T follicular helper cell (primary cell): ENCODE data around the gene LRRTM4.

Experiments
- DNase-seq: peaks from one replicate; pipeline ENCODE4 v3.0.0-alpha.2; 2020; ENCODE audit warnings: low read depth

The LRRTM4 gene

DNA sequence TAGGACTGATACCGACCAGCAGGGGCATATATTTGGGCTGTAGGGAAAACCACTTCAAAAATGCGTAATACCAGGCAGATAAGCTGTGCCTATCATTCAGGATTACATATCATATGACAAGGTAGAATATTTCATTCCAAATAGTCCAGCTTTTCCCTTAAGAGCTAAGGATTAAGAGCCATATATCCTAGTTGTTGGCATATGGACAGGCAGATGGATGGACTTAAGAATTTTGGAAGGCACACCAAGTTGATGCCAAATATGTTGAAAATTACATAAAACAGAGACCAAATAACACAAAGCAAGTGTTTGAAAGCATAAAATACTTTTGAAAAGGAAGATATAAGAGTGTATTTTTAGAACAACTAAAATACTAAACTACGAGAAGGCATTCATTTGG is 52.1 kb downstream of the LRRTM4 start:
- no peak for DNase-seq

DNA sequence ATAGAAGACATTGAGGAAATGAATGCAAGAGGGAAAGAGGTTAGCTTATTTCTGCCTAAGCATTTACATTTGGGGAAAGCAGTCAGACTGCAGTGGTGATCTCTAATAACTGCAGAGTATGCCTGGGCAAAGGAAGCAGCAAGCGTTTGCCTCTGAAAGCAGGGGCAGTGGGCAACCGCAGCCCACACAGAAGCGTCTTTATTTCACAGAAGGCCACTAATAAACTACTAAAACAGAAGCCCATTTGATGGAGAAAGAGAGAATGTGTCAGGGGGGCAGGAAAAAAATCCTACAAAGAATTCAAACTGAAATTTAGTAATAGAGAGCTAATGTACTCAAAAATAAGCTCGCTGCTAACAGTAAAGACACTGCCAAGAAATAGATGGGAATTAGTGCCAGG is 53.1 kb downstream of the LRRTM4 start:
- no peak for DNase-seq

- DNase-seq = no peak
These were observed 62.3 kb downstream of the LRRTM4 start for GRCh38 chr2:77459840-77460239.

DNA sequence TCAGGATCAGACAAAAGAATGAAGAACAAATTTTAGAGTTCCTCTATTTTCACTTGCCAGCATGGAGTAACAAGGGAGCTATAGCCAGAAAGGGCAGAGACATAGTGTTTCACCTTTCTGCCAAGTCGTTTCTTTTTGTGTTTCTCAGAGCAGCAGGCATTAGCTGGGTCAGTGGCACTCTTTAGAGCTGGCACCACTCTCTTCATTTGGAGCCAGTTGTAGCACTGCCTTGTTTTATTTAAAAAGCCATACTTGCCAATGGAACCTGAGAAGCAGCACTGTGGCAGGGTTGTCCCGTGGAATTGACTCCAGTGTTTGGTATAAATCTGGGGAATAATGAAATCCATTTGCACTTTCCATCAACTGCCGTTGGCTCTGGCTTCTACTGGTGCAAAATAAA is 64.0 kb downstream of the LRRTM4 start:
- DNase-seq = no peak

GRCh38 chr2:77457665-77458064 is 64.5 kb downstream of the LRRTM4 start:
- DNase-seq = no peak

- DNase-seq = no peak
These were observed 79.1 kb downstream of the LRRTM4 start for GRCh38 chr2:77443076-77443475.

DNA sequence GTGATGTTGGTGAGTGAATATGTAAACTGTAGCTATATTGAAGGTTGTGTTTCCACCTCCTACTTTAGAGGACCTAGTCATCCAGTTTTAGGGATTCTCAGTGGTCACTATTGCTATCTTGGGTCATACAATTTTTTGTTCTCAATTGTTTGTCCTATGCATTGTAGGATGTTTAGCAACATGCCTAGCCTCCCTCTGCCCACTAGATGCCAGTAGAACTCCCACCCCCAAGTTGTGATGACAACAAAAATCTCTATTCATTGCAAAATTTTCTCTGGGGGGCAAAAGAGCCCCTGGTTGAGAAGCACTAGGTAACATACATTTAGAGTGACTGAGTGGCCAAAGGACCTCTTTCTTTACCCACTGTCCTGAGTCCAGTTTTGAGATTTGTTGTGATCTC is 87.3 kb downstream of the LRRTM4 start:
- DNase-seq = no peak

DNA sequence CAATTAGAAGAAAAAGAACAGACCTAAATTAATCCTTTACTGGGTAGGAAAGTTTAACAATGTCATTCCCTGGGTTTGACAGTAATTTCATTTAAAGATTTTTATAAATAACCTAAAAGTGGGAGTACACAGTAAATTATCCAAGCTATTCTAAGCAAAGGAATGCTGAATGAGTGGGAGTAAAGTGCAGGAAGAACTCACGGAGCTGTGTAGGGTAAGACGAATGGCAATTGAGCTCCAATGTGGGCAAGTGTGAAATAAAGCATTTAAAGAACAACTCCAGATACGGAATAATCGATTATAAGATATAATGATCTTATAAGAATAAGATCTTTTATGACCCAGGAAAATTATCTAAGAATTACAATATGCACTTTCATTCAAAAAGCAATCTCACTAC is 93.2 kb downstream of the LRRTM4 start:
- no peak for DNase-seq

DNA sequence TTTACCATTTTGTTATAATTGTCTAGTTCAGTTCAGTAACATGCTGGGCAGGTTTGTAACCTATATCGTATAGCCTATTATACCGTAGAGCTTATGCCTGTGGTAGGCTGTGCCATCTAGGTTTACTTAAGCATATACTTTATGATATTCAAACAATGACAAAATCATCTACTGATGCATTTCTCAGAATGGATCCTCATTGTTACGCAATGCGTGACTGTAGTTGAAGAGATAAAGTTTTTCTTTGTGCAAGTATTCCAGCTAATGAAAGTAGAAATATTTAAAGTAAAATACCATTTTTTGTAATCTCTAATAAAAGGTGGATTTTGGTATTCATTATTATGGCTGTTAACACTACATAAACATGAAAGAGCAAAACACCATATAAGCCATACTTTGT is 100.2 kb downstream of the LRRTM4 start:
- no peak for DNase-seq

DNA sequence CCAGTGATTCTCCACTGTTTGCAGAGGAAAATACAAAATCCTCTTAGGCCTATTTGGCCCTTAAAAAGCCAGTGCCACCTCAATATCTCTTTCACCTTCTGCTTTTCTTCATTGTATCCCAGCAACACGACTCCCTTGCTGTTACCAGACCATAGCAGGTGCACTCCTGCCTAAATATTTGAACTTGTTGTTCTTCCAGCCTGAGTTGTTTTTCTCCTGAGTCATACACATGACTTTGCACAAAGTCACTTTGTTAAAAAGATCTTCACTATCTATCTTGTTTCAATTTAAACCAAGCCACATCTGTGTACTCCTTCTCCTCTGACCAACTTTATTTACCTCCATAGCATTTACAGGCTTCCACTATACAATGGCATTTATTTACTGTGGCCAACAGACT is 103.6 kb downstream of the LRRTM4 start:
- no peak for DNase-seq

- DNase-seq = no peak
These were observed 118.0 kb downstream of the LRRTM4 start for GRCh38 chr2:77404189-77404588.

GRCh38 chr2:77398970-77399600 is 123.1 kb downstream of the LRRTM4 start:
- DNase-seq = no peak

- no peak for DNase-seq
These were observed 124.4 kb downstream of the LRRTM4 start for GRCh38 chr2:77397763-77398162.

- no peak for DNase-seq
These were observed 127.2 kb downstream of the LRRTM4 start for GRCh38 chr2:77395011-77395410.

DNA sequence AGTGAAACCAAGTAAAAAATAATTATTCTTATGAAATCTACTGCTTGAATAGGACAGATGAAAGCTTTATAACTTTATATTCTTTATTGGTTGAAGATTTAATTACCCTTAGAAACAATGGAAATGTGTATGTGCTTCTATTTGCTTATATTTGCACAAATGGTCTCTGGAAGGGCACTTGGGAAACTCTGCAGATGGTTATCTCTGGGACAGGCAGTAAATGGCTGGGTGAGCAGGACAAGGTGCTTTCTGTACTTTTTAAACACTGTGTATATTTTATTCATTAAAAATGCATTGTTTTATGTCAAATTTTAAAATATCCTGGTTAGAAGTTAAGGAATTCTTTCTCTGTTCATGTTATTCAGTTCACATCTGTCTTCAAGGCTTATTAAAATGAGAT is 131.1 kb downstream of the LRRTM4 start:
- DNase-seq = no peak

GRCh38 chr2:77387324-77387723 is 134.9 kb downstream of the LRRTM4 start:
- no peak for DNase-seq

DNA sequence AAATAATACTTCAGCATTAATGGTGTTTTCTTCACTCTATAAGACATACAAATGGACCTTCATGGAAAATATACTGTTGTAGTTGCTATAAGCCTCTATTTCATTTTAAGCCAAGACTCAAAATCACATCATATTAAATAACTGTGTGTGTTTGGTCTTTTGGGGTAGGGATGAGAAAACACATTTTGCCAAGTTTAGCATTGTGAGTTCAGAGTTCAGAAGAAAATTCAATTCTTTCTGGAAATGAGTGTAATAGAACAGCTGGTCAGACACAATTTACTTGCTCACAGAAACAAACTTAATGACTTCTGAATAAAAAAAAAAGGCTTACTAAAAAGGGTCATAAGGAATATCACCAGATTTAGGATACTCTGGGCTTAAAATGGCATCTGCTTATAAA is 149.5 kb downstream of the LRRTM4 start:
- no peak for DNase-seq

DNA sequence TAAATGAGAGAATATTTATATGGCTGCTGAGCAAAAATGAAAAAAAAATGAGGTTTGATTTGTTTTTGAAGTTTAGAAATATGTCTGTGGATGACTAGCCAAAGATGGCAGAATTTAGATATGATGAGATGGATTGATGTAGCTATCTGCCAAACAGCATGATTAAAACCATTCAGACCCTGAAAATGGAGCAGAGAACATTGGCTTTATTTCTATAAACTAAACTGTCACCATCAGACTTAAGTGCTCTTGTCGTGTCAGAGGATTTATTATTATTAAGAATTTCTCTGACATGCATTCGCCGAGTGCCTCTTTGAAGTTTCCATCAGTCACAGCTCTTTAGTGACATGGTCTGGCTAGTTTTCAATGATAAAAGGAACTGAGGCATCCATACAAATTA is 151.7 kb downstream of the LRRTM4 start:
- no peak for DNase-seq

GRCh38 chr2:77363277-77363676 is 158.9 kb downstream of the LRRTM4 start:
- DNase-seq = no peak

GRCh38 chr2:77348821-77349220 is 173.4 kb downstream of the LRRTM4 start:
- DNase-seq = no peak

DNA sequence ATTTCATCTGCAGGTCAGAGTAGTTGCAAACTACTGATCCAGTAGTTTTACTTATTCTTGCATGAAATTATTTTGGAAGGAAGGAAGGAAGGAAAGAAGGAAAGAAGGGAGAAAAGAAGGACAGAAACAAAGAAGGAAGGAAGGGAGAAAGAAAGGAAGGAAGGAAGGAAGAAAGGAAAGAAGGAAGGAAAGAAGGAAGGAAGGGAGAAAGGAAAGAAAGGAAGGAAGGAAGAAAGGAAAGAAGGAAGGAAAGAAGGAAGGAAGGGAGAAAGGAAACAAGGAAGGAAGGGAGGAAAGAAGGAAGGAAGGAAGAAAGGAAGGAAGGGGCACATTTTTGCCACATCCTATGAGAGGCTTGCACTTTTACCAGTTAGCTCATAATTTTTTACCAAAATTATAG is 186.2 kb downstream of the LRRTM4 start:
- no peak for DNase-seq

DNA sequence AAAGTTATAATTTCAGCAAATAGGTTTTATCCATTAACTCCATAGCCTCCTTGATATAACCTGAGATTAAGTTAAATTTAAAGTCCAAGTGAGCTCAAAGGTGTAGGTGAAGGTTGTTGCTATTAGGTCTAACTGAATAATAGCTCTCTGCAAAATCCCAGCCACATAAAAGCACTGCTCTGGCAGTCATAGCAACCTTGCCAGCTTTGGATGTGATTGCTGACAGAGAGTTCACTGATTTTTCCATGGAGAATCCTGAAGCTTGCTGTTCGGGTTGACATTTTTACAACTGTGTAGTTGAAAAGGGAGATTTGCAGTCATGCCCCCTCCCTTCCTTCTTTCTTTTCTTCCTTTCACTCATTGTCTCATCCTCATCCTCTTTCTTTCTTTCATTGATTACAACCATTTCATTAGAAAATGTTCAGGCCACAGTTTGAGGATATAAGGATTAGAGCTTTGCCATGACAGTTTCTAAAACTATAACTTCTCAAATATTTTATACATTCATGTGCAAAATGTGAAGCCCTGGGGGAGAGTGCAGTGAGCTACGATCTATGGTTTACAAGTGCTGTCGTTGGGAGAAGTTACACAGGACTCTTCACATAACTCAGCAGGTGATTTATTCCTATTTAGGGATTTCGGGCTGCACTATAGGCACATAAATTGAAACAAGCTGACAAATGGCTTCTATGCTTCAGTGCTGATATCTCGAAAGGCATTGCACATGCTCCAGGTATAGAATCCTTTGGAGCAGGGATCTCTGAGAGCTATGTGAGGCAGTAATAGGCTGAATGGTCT is 193.8 kb downstream of the LRRTM4 start:
- no peak for DNase-seq

GRCh38 chr2:77325395-77325794 is 196.8 kb downstream of the LRRTM4 start:
- no peak for DNase-seq

DNA sequence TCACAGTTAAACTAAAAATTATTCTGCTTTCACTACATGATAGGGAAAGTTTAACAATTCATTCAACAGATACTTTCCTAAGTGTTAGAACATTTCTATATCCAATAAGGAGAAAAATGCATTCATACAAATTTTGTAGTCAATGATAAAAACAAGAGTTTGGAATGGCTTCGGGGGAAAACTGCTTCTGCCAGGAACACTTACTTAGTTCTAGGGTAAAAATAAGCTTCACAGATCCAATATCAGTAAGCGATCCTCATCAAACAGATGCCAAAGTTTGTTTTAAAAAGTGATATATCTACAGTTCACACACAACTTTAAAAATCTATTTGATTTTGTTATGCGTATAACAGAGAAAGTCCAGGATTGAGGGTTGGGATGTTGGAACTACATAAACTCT is 199.7 kb downstream of the LRRTM4 start:
- DNase-seq = no peak
